ENCODE measurements around the gene PPP6R3. TPM values are rescaled to one million over a fixed set of nuclear protein-coding genes. Genes with fewer than 3 reads are reported as not detected.

The PPP6R3 gene
- total and polyA plus RNA-seq, 2 of the 8 experiments (the other 6 are each of a cell fraction or from before 2014, with no cell fraction given), result 44.6 to 150 TPM

- Histone ChIP-seq H3K36me3 (ENCODE audit: control insufficient read depth in 2 of 4, insufficient read depth in 4 of 4, low read length in 3 of 4) (peaks cover 0 to 3% (median 0%) of the 10 kb centered on the region in 4 experiments; a peak in 2 of 8 replicates), H2BK15ac (ENCODE audit: low read length) (no peak overlapping the region), H3K4ac (replicated peaks; ENCODE audit: insufficient read length, low read depth, low read length) (no peak overlapping the region), H2AK5ac (ENCODE audit: low read depth, low read length) (no peak overlapping the region), H3K9ac (replicated peaks in 1 of 4; ENCODE audit: extremely low read depth in 1 of 4, low read depth in 3 of 4, low read length in 3 of 4) (no peak overlapping the region), H2BK20ac (ENCODE audit: low read length) (no peak overlapping the region), H4K91ac (replicated peaks; ENCODE audit: insufficient read length, low read length) (no peak overlapping the region), H3K79me1 (ENCODE audit: low read depth, low read length) (no peaks in the 10 kb centered on the region), H3K27ac (ENCODE audit: low read depth, low read length) (no peak overlapping the region), H4K20me1 (replicated peaks in 1 of 2; ENCODE audit: control insufficient read depth in 1 of 2, insufficient read depth in 2 of 2, low read length in 2 of 2) (peaks cover 0 to 1% of the 10 kb centered on the region in 2 experiments), H3K4me2 (ENCODE audit: insufficient read depth in 1 of 2, low read depth in 2 of 2, low read length in 2 of 2) (no peak overlapping the region), H4K8ac (ENCODE audit: extremely low read depth, insufficient read depth, low read length) (peak overlapping the region; percentile 38), H3K18ac (ENCODE audit: extremely low read depth, low read length) (no peak overlapping the region), H3K4me1 (replicated peaks in 1 of 4; ENCODE audit: control insufficient read depth in 3 of 4, insufficient read depth in 4 of 4, low read length in 3 of 4) (peaks cover 0 to 7% (median 2%) of the 10 kb centered on the region in 4 experiments; a peak in 3 of 7 replicates), H3K23ac (ENCODE audit: insufficient read length) (no peak overlapping the region), H3K56ac (replicated peaks; ENCODE audit: insufficient read length, low read depth, low read length) (no peak overlapping the region), H3K27me3 (replicated peaks in 1 of 4; ENCODE audit: control insufficient read depth in 3 of 4, extremely low read depth in 1 of 4, insufficient read depth in 3 of 4, low read length in 3 of 4) (no peaks in the 10 kb centered on the region), H3K9me3 (ENCODE audit: insufficient read depth in 2 of 2, low read depth in 1 of 2, low read length in 1 of 2) (no peaks in the 10 kb centered on the region), H3K14ac (ENCODE audit: insufficient read length) (no peak overlapping the region), H2AFZ (ENCODE audit: low read length) (no peak overlapping the region), H3K79me2 (ENCODE audit: control insufficient read depth in 1 of 2, insufficient read depth in 2 of 2, low read length in 2 of 2) (no peaks in the 10 kb centered on the region), H4K5ac (ENCODE audit: insufficient read length, low read depth, low read length) (no peak overlapping the region), H2BK12ac (ENCODE audit: low read depth, low read length) (no peak overlapping the region), H3K23me2 (ENCODE audit: low read depth, low read length) (no peaks in the 10 kb centered on the region), H2BK5ac (ENCODE audit: low read depth, low read length) (0 out of 2 replicates have a peak overlapping the region, but pooled peaks have one; percentile 5), H3K4me3 (ENCODE audit: extremely low read depth in 1 of 4, insufficient read depth in 2 of 4, low read depth in 3 of 4, low read length in 4 of 4) (no peak overlapping the region), H2BK120ac (replicated peaks; ENCODE audit: low read depth, low read length) (no peak overlapping the region)
- no peak for FAIRE-seq
- DNase-seq (ENCODE audit: low read depth in 1 of 2, low spot score in 2 of 2), result no peak
- ChIA-PET CTCF (ENCODE audit: partially characterized antibody) (interaction anchor here (0.6 to 2.0 kb wide), 5 partner anchors 12 to 188 kb away, joined by 3 to 4 read pairs (median 4); no protein-coding TSS in a partner anchor), POLR2A (ENCODE audit: partially characterized antibody) (interaction anchor here (1.3 to 1.4 kb wide), 2 partner anchors 9 to 14 kb away, joined by 3 read pairs; partner anchors contain the start of gene PPP6R3)
- 94% methylated on average over 14 of the region's 18 CpGs; no CpG with 5 or more reads in 1 of the 2 experiments for WGBS, 2 experiments (ENCODE audit: extremely low coverage in 1 of 2, insufficient coverage in 1 of 2, insufficient read length in 1 of 2, insufficient replicate concordance in 2 of 2, low coverage in 1 of 2, low lambda C conversion rate in 2 of 2, missing lambda C conversion rate in 1 of 2)
- no peak for TF ChIP-seq SRF (IDR thresholded peaks at IDR 0.05; ENCODE audit: low read depth, low read length)
- no peak for TF ChIP-seq ATF2 (IDR thresholded peaks at IDR 0.05; ENCODE audit: low read length)
- no peak for TF ChIP-seq SIX5 (IDR thresholded peaks at IDR 0.05; ENCODE audit: low read depth, low read length)
- no peak for TF ChIP-seq CHD1 (IDR thresholded peaks at IDR 0.05; ENCODE audit: low read depth, low read length)
- no peak for TF ChIP-seq HDAC2 (IDR thresholded peaks at IDR 0.05; ENCODE audit: borderline replicate concordance in 1 of 2, low read depth in 2 of 2, low read length in 2 of 2)
- no peak for TF ChIP-seq EGR1 (IDR thresholded peaks at IDR 0.05; ENCODE audit: borderline replicate concordance, low read depth, low read length)
- TF ChIP-seq EZH2 (IDR thresholded peaks at IDR 0.05; ENCODE audit: low read depth, low read length, severe bottlenecking), result no peak
- no peak for TF ChIP-seq BACH1 (IDR thresholded peaks at IDR 0.05; ENCODE audit: low read length)
- no peak for TF ChIP-seq FOSL1 (IDR thresholded peaks at IDR 0.05; ENCODE audit: insufficient read depth, low read depth, low read length)
- no peak for TF ChIP-seq CTBP2 (IDR thresholded peaks at IDR 0.05; ENCODE audit: borderline replicate concordance, insufficient read depth, insufficient read length, low read length)
- TF ChIP-seq JUND (IDR thresholded peaks at IDR 0.05; ENCODE audit: low read length), result no peak
Measured at GRCh38 chr11:68446046-68446725, 14.4 kb upstream of the PPP6R3 start.
